MCF 10A (cell line): ENCODE data around the gene ZHX3. TPM values are rescaled to one million over a fixed set of nuclear protein-coding genes. Genes with fewer than 3 reads are reported as not detected.

ENCODE experiments used
- BruUV-seq: library from RNA; stranded (reverse); fragments of 400-500 nt; replicated peaks from 2 replicates; lab custom pipeline; 2021; lab: Mats Ljungman, UMichigan
- CTCF ChIA-PET: fragments of 300-600 bp; sonication (Branson Sonifier 250); formaldehyde crosslinking; extraction: SDS; loops from one replicate; lab custom pipeline; 2021; ENCODE audit warnings: antibody characterized with exemption, inconsistent platforms; lab: Yijun Ruan, JAX
- POLR2A ChIA-PET: fragments of 300-600, 350-650 bp; sonication (Branson Sonifier 250); formaldehyde crosslinking; extraction: SDS; loops from one replicate; lab custom pipeline; 2020; ENCODE audit warnings: antibody characterized with exemption, inconsistent platforms; lab: Yijun Ruan, JAX
- DNase-seq: peaks from one replicate; pipeline ENCODE4 v3.0.0-alpha.2; 2018; ENCODE audit not compliant: unreplicated experiment
- H3K27ac Mint-ChIP-seq: one replicate; pipeline ENCODE4 v1.8.0; 2022; ENCODE audit warnings: mild to moderate bottlenecking, low read depth, mixed read lengths; ENCODE audit not compliant: unreplicated experiment
- H3K27me3 Mint-ChIP-seq: one replicate; pipeline ENCODE4 v1.8.0; 2022; ENCODE audit warnings: mixed read lengths; ENCODE audit not compliant: insufficient read depth, unreplicated experiment
- H3K36me3 Mint-ChIP-seq: one replicate; pipeline ENCODE4 v1.8.0; 2022; ENCODE audit warnings: mild to moderate bottlenecking, moderate library complexity, mixed read lengths; ENCODE audit not compliant: insufficient read depth, unreplicated experiment
- H3K4me1 Mint-ChIP-seq: one replicate; pipeline ENCODE4 v1.8.0; 2022; ENCODE audit warnings: mixed read lengths; ENCODE audit not compliant: insufficient read depth, unreplicated experiment
- H3K4me3 Mint-ChIP-seq: one replicate; pipeline ENCODE4 v1.8.0; 2022; ENCODE audit warnings: mild to moderate bottlenecking, moderate library complexity, mixed read lengths; ENCODE audit not compliant: unreplicated experiment
- H3K9me3 Mint-ChIP-seq: one replicate; pipeline ENCODE4 v1.8.0; 2022; ENCODE audit warnings: mixed read lengths; ENCODE audit not compliant: unreplicated experiment
- CTCF ChIP-seq: fragments of 200-600 bp; IDR thresholded peaks from one replicate; pipeline ENCODE4 v1.8.0; 2022; ENCODE audit warnings: antibody characterized with exemption, mild to moderate bottlenecking; ENCODE audit not compliant: unreplicated experiment
- intact Hi-C: fragments of 100-400 bp; cut with micrococcal nuclease; formaldehyde crosslinking; loops from 2 replicates; pipeline ENCODE4 v1.14.1; 2022
- total RNA-seq: library from RNA; stranded (reverse); gene quantifications from 2 replicates; pipeline ENCODE4 v1.2.3, GENCODE V29; 2022

Gene ZHX3
- total RNA-seq, 1 experiment from 2014 or later: 34.1 TPM

DNA sequence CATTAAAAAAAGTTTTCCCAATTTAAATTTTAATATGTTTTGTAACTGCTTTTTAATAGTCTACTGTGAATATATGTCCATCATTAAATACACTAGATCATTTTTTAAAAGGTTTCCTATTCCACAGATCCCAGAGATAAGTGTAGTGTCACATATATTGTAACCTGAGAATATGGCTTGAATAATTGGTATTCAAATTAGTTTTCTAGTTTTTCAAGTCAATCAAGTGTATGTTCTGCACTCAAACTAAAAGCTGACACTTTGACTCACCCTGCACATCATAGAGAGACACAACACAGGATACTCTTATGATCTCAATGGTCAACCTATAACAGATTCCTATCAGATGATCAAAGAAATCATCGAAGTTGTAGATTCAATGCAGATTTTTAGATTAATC lies 49.1 kb downstream of the ZHX3 start:
- intact Hi-C loops: no loop called here
- TF ChIP-seq CTCF: no peak
- no TSS peak for BruUV-seq
- DNase-seq: no peak
- Mint-ChIP-seq H3K4me1 (no peaks in the 10 kb centered on the region), H3K36me3 (peaks cover 29% of the 10 kb centered on the region), H3K4me3 (no peak overlapping the region), H3K27me3 (no peaks in the 10 kb centered on the region), H3K27ac (no peak overlapping the region), H3K9me3 (no peaks in the 10 kb centered on the region)
- ChIA-PET CTCF (no interaction called here), POLR2A (no interaction called here)

DNA sequence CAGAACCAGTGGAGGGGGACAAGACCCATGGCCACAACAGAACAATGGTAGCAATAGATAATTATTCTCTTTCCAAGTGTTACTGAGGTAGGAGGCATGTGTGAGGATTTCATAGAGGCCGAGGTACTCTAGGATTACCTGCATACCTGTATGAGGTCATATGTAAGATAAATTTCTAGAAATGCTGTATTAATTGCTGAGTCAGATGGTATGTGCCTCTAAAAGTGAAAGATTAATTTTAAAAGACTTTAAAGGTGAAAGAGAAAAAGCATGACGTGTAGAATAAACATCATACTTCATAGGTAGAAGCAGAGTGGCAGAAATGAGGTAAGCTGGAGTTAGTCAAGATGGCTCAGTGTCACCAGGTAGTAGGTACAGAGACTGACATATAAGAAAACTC lies 51.6 kb downstream of the ZHX3 start:
- DNase-seq: no peak
- Mint-ChIP-seq H3K36me3 (peaks cover 29% of the 10 kb centered on the region), H3K9me3 (no peaks in the 10 kb centered on the region), H3K4me3 (no peak overlapping the region), H3K4me1 (no peaks in the 10 kb centered on the region), H3K27me3 (no peaks in the 10 kb centered on the region), H3K27ac (no peak overlapping the region)
- BruUV-seq: no TSS peak
- POLR2A ChIA-PET: interaction anchor here (1.0 to 1.5 kb wide), 2 partner anchors 18 to 23 kb away, joined by 4 read pairs; no protein-coding TSS in a partner anchor
- TF ChIP-seq CTCF: no peak
- CTCF ChIA-PET: interaction anchor here (0.8 to 1.3 kb wide), 3 partner anchors 10 to 46 kb away, joined by 3 to 5 read pairs (median 4); no protein-coding TSS in a partner anchor
- intact Hi-C loops: no loop called here

- POLR2A ChIA-PET: interaction anchor here (0.9 to 1.5 kb wide), 3 partner anchors 17 to 52 kb away, joined by 3 to 4 read pairs (median 4); no protein-coding TSS in a partner anchor
- H3K9me3 Mint-ChIP-seq: no peaks in the 10 kb centered on the region
- no TSS peak for BruUV-seq
- no peaks in the 10 kb centered on the region for H3K27me3 Mint-ChIP-seq
- H3K27ac Mint-ChIP-seq: no peak overlapping the region
- intact Hi-C loops: no loop called here
- DNase-seq: no peak
- no peak overlapping the region for H3K4me3 Mint-ChIP-seq
- TF ChIP-seq CTCF: no peak
- peaks cover 29% of the 10 kb centered on the region for H3K36me3 Mint-ChIP-seq
- no peaks in the 10 kb centered on the region for H3K4me1 Mint-ChIP-seq
- CTCF ChIA-PET: interaction anchor here (0.6 to 1.4 kb wide), 5 partner anchors 9 to 814 kb away, joined by 3 to 6 read pairs (median 5); no protein-coding TSS in a partner anchor
Observed at GRCh38 chr20:41264819-41265218, 52.7 kb downstream of the ZHX3 start.

DNA sequence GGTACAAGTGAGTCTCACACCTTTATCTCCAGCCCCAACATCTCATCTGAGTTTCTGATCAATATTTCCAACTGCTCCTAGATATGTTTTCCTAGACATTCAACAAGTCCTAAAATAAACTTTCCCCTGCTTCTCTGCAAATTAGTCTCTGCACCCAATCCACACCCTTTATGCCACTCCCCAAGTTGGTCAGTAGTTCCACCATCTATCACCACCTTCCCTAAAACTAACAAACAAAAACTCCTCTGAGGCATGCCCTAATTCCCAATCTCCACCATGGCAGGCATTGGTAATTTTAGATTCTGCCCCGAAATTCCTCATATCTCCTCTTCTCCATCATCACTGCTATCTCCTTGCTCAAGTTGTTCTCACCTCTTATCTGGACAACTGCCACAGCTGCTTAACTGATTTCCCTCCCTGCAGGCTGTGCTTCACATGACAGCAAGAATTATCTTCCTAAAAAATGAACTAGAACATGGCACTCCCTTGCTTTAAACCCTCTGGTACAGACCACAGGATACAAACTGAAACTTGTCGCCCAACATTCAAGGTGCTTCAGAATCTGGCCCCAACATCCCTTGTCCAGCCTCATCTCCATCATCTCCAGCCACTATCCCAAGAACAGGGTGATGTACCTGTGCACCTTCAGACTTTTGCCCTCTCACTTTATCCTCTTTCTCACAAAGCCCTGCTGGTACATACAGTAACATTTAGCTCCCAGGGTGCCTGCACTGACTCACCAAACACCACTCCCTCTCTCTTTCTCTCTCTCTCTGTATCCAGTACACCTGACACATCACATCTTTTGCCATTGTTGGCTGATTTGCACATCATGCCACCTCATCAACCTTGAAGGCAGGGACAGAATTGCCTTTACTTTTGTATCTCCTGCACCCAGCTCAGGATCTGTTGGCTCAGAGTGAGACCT lies 55.5 kb downstream of the ZHX3 start:
- no peaks in the 10 kb centered on the region for H3K9me3 Mint-ChIP-seq
- intact Hi-C loops: no loop called here
- no TSS peak for BruUV-seq
- H3K36me3 Mint-ChIP-seq: peaks cover 10% of the 10 kb centered on the region
- CTCF ChIA-PET: interaction anchor here (0.5 to 1.1 kb wide), 5 partner anchors 15 to 110 kb away, joined by 3 to 4 read pairs (median 3); partner anchors contain the start of gene LPIN3
- POLR2A ChIA-PET: interaction anchor here (0.5 to 1.8 kb wide), 10 partner anchors 10 to 79 kb away, joined by 3 to 8 read pairs (median 4); partner anchors contain the start of gene LPIN3
- no peak overlapping the region for H3K4me3 Mint-ChIP-seq
- no peaks in the 10 kb centered on the region for H3K27me3 Mint-ChIP-seq
- H3K4me1 Mint-ChIP-seq: no peaks in the 10 kb centered on the region
- no peak overlapping the region for H3K27ac Mint-ChIP-seq
- TF ChIP-seq CTCF: no peak
- peak; percentile 45 for DNase-seq
